H1 (cell line): ENCODE data around the gene SLC1A4. TPM values are rescaled to one million over a fixed set of nuclear protein-coding genes. Genes with fewer than 3 reads are reported as not detected.

Experiments used
- E2F6 ChIP-seq: IDR thresholded peaks from 2 replicates; pipeline ENCODE4 v1.6.1; 2012; ENCODE audit warnings: inconsistent platforms
- EZH2 ChIP-seq: fragments of 200-600 bp; sonication (generic); IDR thresholded peaks from 2 replicates; pipeline ENCODE4 v1.7.1; 2012; ENCODE audit warnings: low read depth, mild to moderate bottlenecking, moderate library complexity, low read length, inconsistent platforms; ENCODE audit not compliant: severe bottlenecking
- RAD21 ChIP-seq, 2 experiments: IDR thresholded peaks in 1 of 2; conservative IDR thresholded peaks in 1 of 2; 2 replicates each; pipeline ENCODE4 v1.6.1; 2011; ENCODE audit warnings: low read depth in 2 of 2, low read length in 2 of 2, improper control_type of control experiment in 1 of 2, inconsistent platforms in 1 of 2, mild to moderate bottlenecking in 1 of 2, moderate library complexity in 1 of 2
- SP2 ChIP-seq: IDR thresholded peaks from 2 replicates; pipeline ENCODE4 v1.6.1; 2012; ENCODE audit warnings: mild to moderate bottlenecking, low read length, inconsistent platforms
- polyA plus RNA-seq, 7 experiments: library from polyadenylated mRNA; depleted of rRNA in 3 of 7; stranded (reverse) in 5 of 7; unstranded in 2 of 7; fragments of >200 nt in 5 of 7; fragments of 200-250 nt in 2 of 7; gene quantifications; 1 replicate in 5 of 7; 2 replicates in 1 of 7; 4 replicates in 1 of 7; pipeline versions ENCODE4 v1.2.1 to v1.2.3, GENCODE V29; 2011 to 2013; ENCODE audit warnings: missing spikeins in 2 of 7, mixed read lengths in 2 of 7
- total RNA-seq: library from RNA; stranded (reverse); fragmentation: NEBNext Ultra II Directional; extraction: Animal tissue kit (Norgen Biotek cat#: 25700); gene quantifications from 2 replicates; pipeline ENCODE4 v1.2.1, GENCODE V29; 2021

The SLC1A4 gene
- total and polyA plus RNA-seq, 2 of the 8 experiments (the other 6 are each of a cell fraction or from before 2014, with no cell fraction given): 0.44 to 0.86 TPM

- TF ChIP-seq RAD21 (IDR thresholded peaks at IDR 0.05 in 1 of 2, conservative IDR thresholded peaks at IDR 0.05 in 1 of 2; ENCODE audit: low read depth in 2 of 2, low read length in 2 of 2) (no peak), E2F6 (no peak), EZH2 (no peak), SP2 (no peak)
These were observed 41.5 kb downstream of the SLC1A4 start (continued) for GRCh38 chr2:65030476-65031332.
